GM18909 (cell line): ENCODE measurements around the gene ZDHHC11B.
"Not testable (repeated sequence)": the region's sequence is repeated elsewhere in the genome, so short reads cannot be mapped to it uniquely, and the experiment has no call there.

Experiments
- ATAC-seq: cut with Tn5 transposase; IDR thresholded peaks from one replicate; pipeline ENCODE4 v1.9.1; 2021; ENCODE audit warnings: mild to moderate bottlenecking; ENCODE audit not compliant: unreplicated experiment, poor library complexity

Gene ZDHHC11B

DNA sequence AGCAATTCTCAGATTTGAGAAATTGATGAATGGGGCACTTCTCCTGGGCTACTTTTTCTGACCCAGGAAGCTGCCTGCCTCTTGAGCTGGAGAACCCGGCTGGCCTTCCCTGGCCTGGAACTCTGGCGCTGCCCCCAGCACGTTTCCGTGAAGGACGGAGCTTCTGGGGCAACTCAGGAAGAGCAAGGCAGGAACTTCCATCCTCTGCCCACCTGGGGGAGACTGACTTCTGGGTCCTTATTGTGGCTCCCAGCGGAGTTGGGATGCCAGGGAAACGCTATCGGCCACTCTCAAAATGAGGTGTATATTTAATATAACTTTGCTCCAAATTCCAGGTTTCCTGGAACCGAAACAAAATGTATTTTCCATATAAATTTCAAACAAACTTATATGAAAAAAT lies 57.4 kb downstream of the ZDHHC11B start:
- not testable (repeated sequence) for ATAC-seq

DNA sequence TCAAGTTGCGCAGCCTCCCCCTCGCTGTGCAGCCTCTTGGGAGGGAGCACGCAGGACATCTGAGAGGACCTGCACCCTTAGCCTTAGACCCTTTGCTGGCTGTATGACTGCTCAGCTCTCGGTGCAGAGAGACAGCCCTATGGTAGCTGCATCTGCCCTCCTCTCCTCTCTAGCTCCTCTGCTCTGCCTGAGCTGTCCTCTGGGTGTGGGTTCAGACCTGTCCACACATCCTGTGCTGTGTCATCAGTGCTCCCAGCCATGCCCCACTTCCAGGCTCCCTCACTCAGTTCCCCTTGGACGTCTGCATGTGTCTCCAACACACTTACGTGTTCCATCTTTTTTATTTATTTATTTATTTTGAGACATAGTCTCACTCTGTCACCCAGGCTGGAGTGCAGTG lies 60.7 kb downstream of the ZDHHC11B start:
- ATAC-seq: not testable (repeated sequence)

DNA sequence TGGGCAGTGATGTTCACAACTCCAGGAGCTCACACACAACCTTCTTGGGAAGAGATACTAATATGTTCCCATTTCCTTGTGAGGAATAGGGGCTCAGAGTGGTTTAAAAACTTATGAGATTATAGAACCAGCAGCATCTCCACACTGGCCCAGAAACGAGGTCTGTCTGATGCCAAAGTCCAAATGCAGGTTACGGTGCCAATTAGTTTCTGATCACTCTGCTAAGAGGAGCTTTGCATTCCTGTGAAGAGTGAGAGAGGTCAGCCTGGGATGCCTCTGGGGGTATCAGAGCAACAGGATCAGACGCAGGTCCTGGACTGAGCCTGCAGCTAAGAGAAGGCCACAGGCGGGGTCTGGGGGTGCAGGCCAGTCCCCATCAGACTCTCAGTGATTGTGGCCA lies 61.2 kb downstream of the ZDHHC11B start:
- not testable (repeated sequence) for ATAC-seq

- not testable (repeated sequence) for ATAC-seq
Measured at GRCh38 chr5:719379-719778, 65.2 kb downstream of the ZDHHC11B start.

GRCh38 chr5:717143-717542 lies 67.4 kb downstream of the ZDHHC11B start:
- no peak for ATAC-seq

GRCh38 chr5:716740-717139 lies 67.8 kb downstream of the ZDHHC11B start:
- not testable (repeated sequence) for ATAC-seq

DNA sequence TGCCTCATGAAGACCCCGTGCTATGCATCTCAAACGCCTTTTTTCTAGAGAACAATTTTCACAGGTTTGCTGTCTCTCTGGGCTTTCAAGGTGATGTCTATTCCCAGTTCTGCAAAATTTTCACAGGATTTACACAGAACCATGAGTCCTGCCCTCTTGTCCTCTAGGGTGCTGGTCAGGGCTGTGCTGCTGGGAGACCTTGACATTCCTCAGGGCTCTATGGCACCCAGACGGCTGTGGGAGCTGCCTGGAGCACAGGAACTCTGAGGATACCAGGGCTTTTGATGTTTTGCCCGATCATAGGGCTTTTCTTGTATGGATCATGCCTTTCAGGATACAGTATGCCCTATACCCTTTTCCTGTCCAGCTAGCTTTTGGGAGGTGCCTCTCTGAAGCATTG lies 68.9 kb downstream of the ZDHHC11B start:
- not testable (repeated sequence) for ATAC-seq

DNA sequence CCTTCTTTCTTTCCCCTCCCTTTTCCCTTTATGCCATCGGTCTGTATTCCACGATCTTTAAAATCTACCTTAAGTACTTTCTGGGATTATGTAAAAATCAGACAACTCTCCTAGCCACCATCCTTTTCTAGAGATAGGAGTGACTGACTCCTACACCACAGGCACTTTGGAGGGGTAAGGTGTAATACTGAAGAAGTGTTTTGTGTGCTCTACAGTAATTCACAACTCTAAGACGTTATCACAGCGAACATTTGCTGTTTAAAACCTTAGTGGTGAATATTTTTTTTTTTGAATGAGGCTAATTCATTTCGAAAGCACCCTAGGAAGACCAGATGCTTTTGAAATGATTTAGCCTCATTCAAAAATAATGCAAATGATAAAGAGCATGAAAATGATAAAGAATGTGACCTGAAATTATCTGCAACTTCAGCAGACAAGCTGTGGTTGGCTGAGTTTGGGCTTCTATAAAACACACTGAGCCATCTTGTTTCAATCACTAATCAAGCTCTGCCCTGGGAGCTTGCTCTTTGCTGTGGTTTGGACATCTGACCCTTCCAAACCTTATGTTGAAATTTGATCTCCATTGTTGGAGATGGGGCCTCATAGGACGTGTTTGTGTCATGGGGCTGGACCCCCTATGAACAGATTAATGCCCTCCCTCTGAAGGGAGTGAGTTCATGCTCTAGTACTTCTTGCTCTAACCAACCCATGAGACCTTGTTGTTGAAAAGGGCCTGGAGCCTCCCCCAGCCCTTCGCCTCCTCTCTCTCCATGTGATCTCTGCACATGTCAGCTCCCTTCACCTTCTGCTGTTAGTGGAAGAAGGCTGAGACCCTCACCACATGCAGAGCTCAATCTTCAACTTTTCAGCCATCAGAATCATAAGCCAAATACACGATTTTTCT lies 70.1 kb downstream of the ZDHHC11B start:
- not testable (repeated sequence) for ATAC-seq

GRCh38 chr5:713686-714085 lies 70.8 kb downstream of the ZDHHC11B start:
- not testable (repeated sequence) for ATAC-seq

GRCh38 chr5:708848-709517 lies 75.5 kb downstream of the ZDHHC11B start:
- ATAC-seq: not testable (repeated sequence)

DNA sequence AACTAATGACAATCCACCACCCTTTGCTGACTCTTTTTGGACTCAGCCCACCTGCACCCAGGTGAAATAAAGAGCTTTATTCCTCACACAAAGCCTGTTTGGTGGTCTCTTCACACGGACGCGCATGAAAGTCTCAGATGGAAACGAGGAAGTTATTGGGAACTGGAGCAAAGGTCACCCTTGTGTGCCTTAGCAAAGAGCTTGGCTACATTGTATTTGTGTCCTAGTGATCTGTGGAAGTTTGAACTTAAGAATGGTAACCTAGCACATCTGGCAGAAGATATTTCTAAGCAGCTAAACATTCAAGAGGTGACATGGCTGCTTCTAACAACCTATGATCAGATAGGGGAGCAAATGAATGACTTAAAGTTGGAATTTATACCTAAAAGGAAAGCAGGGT lies 76.2 kb downstream of the ZDHHC11B start:
- not testable (repeated sequence) for ATAC-seq

- ATAC-seq: not testable (repeated sequence)
Measured at GRCh38 chr5:706127-706526, 78.4 kb downstream of the ZDHHC11B start.

- ATAC-seq: not testable (repeated sequence)
Measured at GRCh38 chr5:696753-697702, 87.5 kb downstream of the ZDHHC11B start.

DNA sequence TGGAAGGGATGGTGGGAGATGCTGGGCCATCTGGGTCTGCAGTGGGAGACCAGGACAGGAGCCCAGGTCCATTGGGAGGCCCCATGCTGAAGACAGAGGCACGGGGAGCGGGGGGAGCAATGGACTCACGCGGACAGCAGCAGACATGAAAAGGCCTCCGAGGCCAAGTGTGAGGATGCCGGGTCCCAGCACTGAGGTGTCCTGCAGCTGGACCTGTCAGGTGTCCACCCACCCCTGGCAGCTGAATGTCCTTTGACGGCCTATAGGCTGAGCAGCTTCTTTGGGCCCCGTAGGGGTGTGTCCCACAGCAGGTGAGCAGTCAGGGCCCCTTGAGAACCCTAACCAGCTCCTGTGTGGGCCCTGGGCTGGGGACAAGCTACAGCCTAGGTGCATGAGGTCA lies 88.3 kb downstream of the ZDHHC11B start:
- ATAC-seq: not testable (repeated sequence)

DNA sequence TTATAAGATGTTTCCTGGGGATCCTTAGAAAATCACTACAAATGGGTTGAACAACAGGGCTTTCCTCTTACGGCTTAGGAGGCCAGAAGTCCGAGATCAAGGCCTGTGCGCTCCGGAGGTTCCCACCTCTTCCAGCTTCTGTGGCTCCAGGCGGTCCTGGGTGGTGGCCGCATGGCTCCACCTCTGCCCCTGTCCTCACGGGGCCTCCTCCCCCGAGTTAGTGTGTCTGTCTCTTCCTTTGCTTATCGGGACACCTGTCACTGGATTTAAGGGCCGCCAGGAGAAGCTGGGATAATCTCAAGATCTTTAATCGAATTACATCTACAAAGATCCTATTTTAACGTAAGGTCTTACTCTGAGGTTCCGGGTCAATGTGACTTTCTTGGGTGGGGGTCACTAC lies 89.1 kb downstream of the ZDHHC11B start:
- ATAC-seq: not testable (repeated sequence)

GRCh38 chr5:694042-694431 lies 90.5 kb downstream of the ZDHHC11B start:
- not testable (repeated sequence) for ATAC-seq

DNA sequence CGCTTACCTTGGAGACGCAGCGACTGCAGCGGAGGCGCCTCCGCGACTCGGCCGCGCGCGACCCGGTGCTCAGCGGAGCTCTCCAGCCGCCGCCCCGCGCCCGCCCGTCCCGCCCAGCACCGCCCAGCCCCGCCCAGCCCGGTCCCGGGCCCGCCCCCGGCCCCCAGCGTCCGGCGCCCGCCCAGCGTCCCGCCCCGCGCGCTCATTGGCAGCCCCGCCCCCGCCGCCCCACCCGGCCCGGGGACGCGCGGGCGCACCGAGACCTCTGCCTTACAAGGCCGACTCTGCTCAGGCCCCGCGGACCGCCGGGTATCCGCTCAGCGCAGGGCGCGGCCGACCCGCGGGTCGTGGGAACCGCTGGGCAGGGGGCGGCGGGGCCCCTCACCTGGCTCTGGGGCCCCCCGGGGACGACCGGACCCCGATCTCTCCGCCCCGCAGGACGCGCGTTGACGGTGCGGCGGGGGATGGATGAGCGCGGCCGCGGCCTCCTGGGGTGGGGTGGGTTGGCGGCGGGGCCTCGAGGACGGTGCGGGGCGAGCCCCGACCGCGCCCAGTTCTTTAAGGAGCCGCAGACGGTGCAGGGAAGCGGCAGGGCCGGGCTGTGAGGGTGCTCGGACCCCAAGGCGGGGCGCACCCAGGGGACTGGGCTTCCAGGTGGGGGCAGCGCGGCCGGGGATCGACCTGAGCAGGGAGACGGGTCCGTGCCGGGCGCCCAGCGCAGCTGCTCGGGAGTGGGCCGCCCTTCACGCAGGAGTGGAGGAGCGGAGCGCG lies 91.1 kb downstream of the ZDHHC11B start, which contains the start of gene TPPP:
Gene TPPP, minus strand, starts transcription at position 82 of the 771 bp plus-strand sequence. CDS start 15,292 bp downstream, outside the sequence.
- peak; percentile 73 for ATAC-seq

- ATAC-seq: peak; percentile 22
Measured at GRCh38 chr5:692529-693041, 91.9 kb downstream of the ZDHHC11B start.
